H1 (cell line): Measurements from ENCODE around the gene PAPOLA. TPM values are rescaled to one million over a fixed set of nuclear protein-coding genes. Genes with fewer than 3 reads are reported as not detected.
A peak's percentile ranks its signal among the peaks of the same experiment; 100 is the strongest.

ENCODE experiments used
- ATF2 ChIP-seq: IDR thresholded peaks from 2 replicates; pipeline ENCODE4 v1.6.1; 2012; ENCODE audit warnings: low read length, inconsistent platforms
- CHD7 ChIP-seq: fragments of 300-600 bp; sonication (generic); IDR thresholded peaks from 2 replicates; pipeline ENCODE4 v1.7.1; 2012; ENCODE audit warnings: low read length, moderate library complexity, mild to moderate bottlenecking, inconsistent platforms; ENCODE audit not compliant: insufficient replicate concordance
- CREB1 ChIP-seq: IDR thresholded peaks from 2 replicates; pipeline ENCODE4 v1.6.1; 2012; ENCODE audit warnings: inconsistent platforms
- CTBP2 ChIP-seq: IDR thresholded peaks from 2 replicates; pipeline ENCODE4 v1.7.0; 2011; ENCODE audit warnings: borderline replicate concordance, mild to moderate bottlenecking, moderate library complexity, mixed read lengths, low read length; ENCODE audit not compliant: insufficient read depth, insufficient read length
- GABPA ChIP-seq: IDR thresholded peaks from 2 replicates; pipeline ENCODE4 v1.6.1; 2011; ENCODE audit warnings: mild to moderate bottlenecking, low read length, moderate library complexity, borderline replicate concordance; ENCODE audit not compliant: insufficient read depth
- GTF2F1 ChIP-seq: IDR thresholded peaks from 2 replicates; pipeline ENCODE4 v1.6.1; 2012; ENCODE audit warnings: low read depth, low read length, improper control_type of control experiment, borderline replicate concordance
- polyA plus RNA-seq, 7 experiments: library from polyadenylated mRNA; depleted of rRNA in 3 of 7; stranded (reverse) in 5 of 7; unstranded in 2 of 7; fragments of >200 nt in 5 of 7; fragments of 200-250 nt in 2 of 7; gene quantifications; 1 replicate in 5 of 7; 2 replicates in 1 of 7; 4 replicates in 1 of 7; pipeline versions ENCODE4 v1.2.1 to v1.2.3, GENCODE V29; 2011 to 2013; ENCODE audit warnings: missing spikeins in 2 of 7, mixed read lengths in 2 of 7
- total RNA-seq: library from RNA; stranded (reverse); fragmentation: NEBNext Ultra II Directional; extraction: Animal tissue kit (Norgen Biotek cat#: 25700); gene quantifications from 2 replicates; pipeline ENCODE4 v1.2.1, GENCODE V29; 2021

Gene PAPOLA
- total and polyA plus RNA-seq, 2 of the 8 experiments (the other 6 are each of a cell fraction or from before 2014, with no cell fraction given): 163 to 239 TPM

- TF ChIP-seq CHD7: no peak
- no peak for TF ChIP-seq GABPA
- no peak for TF ChIP-seq CTBP2
- TF ChIP-seq GTF2F1: no peak; the same call in 1 of the 2 replicates
- no peak; the same call in 1 of the 2 replicates for TF ChIP-seq ATF2
- peak; percentile 87 for TF ChIP-seq CREB1
Observed at GRCh38 chr14:96501740-96502620, at the start of gene PAPOLA (continued).
